Keratinocyte (primary cell): ENCODE measurements around the gene ADAD2. TPM values are rescaled to one million over a fixed set of nuclear protein-coding genes. Genes with fewer than 3 reads are reported as not detected.

ENCODE experiments used
- DNase-seq: peaks from one replicate; pipeline ENCODE4 v3.0.0-alpha.2; 2011; ENCODE audit warnings: low read depth, missing footprints, low spot score
- FAIRE-seq: peaks from 2 replicates; lab custom pipeline; 2011; peaks lifted over from hg19 to GRCh38; lab: Jason Lieb, UNC
- H2AFZ ChIP-seq: 2 replicates; pipeline ENCODE4 v1.6.0; 2012; ENCODE audit warnings: low read length, control low read depth, inconsistent platforms; ENCODE audit not compliant: control insufficient read depth
- H3K27ac ChIP-seq: 2 replicates; pipeline ENCODE4 v1.5.1; 2011; ENCODE audit warnings: low read length; ENCODE audit not compliant: control insufficient read depth, insufficient read depth
- H3K27me3 ChIP-seq: 3 replicates; pipeline ENCODE4 v1.6.0; 2011; ENCODE audit warnings: low read length; ENCODE audit not compliant: control insufficient read depth, insufficient read depth; ENCODE audit errors: extremely low read depth
- H3K36me3 ChIP-seq, 2 experiments: 2 replicates in 1 of 2; 3 replicates in 1 of 2; pipeline ENCODE4 v1.5.1; 2011; ENCODE audit warnings: low read length in 2 of 2, mild to moderate bottlenecking in 1 of 2; ENCODE audit not compliant: control insufficient read depth in 2 of 2, insufficient read depth in 2 of 2; ENCODE audit errors: extremely low read depth in 1 of 2
- H3K4me1 ChIP-seq: 3 replicates; pipeline ENCODE4 v1.5.1; 2011; ENCODE audit warnings: low read length; ENCODE audit not compliant: control insufficient read depth, insufficient read depth; ENCODE audit errors: extremely low read depth
- H3K4me2 ChIP-seq: 3 replicates; pipeline ENCODE4 v1.6.0; 2011; ENCODE audit warnings: low read depth, low read length; ENCODE audit not compliant: control insufficient read depth, insufficient read depth; ENCODE audit errors: extremely low read depth
- H3K4me3 ChIP-seq, 3 experiments: fragments of 200-600 bp in 1 of 3; sonication (generic) in 1 of 3; 2 replicates in 2 of 3; 3 replicates in 1 of 3; pipeline ENCODE4 v1.5.1; 2011 to 2016; ENCODE audit warnings: low read length in 3 of 3, mild to moderate bottlenecking in 3 of 3, control low read depth in 2 of 3, inconsistent platforms in 1 of 3, low read depth in 1 of 3, mixed read lengths in 1 of 3, mixed run types in 1 of 3, moderate library complexity in 1 of 3; ENCODE audit not compliant: control insufficient read depth in 2 of 3, insufficient read depth in 2 of 3; ENCODE audit errors: extremely low read depth in 1 of 3
- H3K79me2 ChIP-seq: 2 replicates; pipeline ENCODE4 v1.6.0; 2012; ENCODE audit warnings: low read length; ENCODE audit not compliant: control insufficient read depth, insufficient read depth
- H3K9ac ChIP-seq: 3 replicates; pipeline ENCODE4 v1.6.0; 2011; ENCODE audit warnings: low read length; ENCODE audit not compliant: control insufficient read depth, insufficient read depth; ENCODE audit errors: extremely low read depth
- H3K9me1 ChIP-seq: 3 replicates; pipeline ENCODE4 v1.6.0; 2011; ENCODE audit warnings: low read length; ENCODE audit not compliant: control insufficient read depth, insufficient read depth; ENCODE audit errors: extremely low read depth
- H3K9me3 ChIP-seq: 2 replicates; pipeline ENCODE4 v1.5.1; 2012; ENCODE audit warnings: low read depth, low read length; ENCODE audit not compliant: control insufficient read depth
- H4K20me1 ChIP-seq: 3 replicates; pipeline ENCODE4 v1.6.0; 2011; ENCODE audit warnings: low read length; ENCODE audit not compliant: control insufficient read depth, insufficient read depth; ENCODE audit errors: extremely low read depth
- CTCF ChIP-seq, 3 experiments: IDR thresholded peaks in 1 of 3; conservative IDR thresholded peaks in 1 of 3; optimal IDR thresholded peaks in 1 of 3; 2 replicates in 2 of 3; 3 replicates in 1 of 3; pipeline versions ENCODE3 to v1.5.1; 2011; ENCODE audit warnings: low read length in 3 of 3, mild to moderate bottlenecking in 3 of 3, moderate library complexity in 2 of 3, control low read depth in 1 of 3, inconsistent platforms in 1 of 3; ENCODE audit not compliant: insufficient read depth in 2 of 3; ENCODE audit errors: extremely low read depth in 1 of 3
- EZH2 ChIP-seq: IDR thresholded peaks from one replicate; pipeline ENCODE4 v1.6.1; 2012; ENCODE audit warnings: inconsistent platforms, mild to moderate bottlenecking, low read length, moderate library complexity
- dilution Hi-C: fragments of 300-500 bp; cut with MboI; formaldehyde crosslinking; loops from one replicate; pipeline ENCODE4 v1.7.0; 2020; ENCODE audit warnings: low sequenced_read_pairs; ENCODE audit not compliant: extremely low pct_ligation_motif_present
- polyA minus RNA-seq, 3 experiments: library from RNA; depleted of rRNA, polyadenylated mRNA; stranded (reverse); fragments of >200 nt; gene quantifications; 1 replicate in 1 of 3; 2 replicates in 1 of 3; 3 replicates in 1 of 3; pipeline ENCODE4 v1.2.3, GENCODE V29; 2011
- polyA plus RNA-seq, 5 experiments: library from polyadenylated mRNA; depleted of rRNA in 3 of 5; stranded (reverse) in 3 of 5; stranded (forward) in 1 of 5; unstranded in 1 of 5; fragments of >200 nt; gene quantifications; 1 replicate in 1 of 5; 2 replicates in 3 of 5; 3 replicates in 1 of 5; pipeline versions ENCODE4 v1.2.1 to v1.2.3, GENCODE V29; 2011 to 2012; ENCODE audit warnings: missing spikeins in 2 of 5, low read depth in 1 of 5, low replicate concordance in 1 of 5

ADAD2 gene
- polyA plus RNA-seq (not detected in 3 replicates), polyA minus RNA-seq (not detected in 3 replicates)
- not detected for polyA plus RNA-seq (2011; ENCODE audit: low read depth)
- not detected in 2 replicates for polyA plus RNA-seq (2011; cell fraction: cytosol; rRNA removed)
- not detected in 2 replicates for polyA plus RNA-seq (2011; cell fraction: nucleus; rRNA removed)
- polyA plus RNA-seq (2012; ENCODE audit: low replicate concordance) = not detected in 2 replicates
- not detected for polyA minus RNA-seq (2011; cell fraction: cytosol; rRNA and poly(A)+ RNA removed)
- polyA minus RNA-seq (2011; cell fraction: nucleus; rRNA and poly(A)+ RNA removed) = not detected in 2 replicates

GRCh38 chr16:84190731-84191388, at the start of gene ADAD2:
ADAD2 (plus strand) TSS chr16:84191157; CDS start chr16:84191231, 74 bp downstream.
- Histone ChIP-seq H4K20me1 (no peaks in the 10 kb centered on the region), H3K4me2 (no peak within 1 kb of the TSS), H3K36me3 (no peaks in the 10 kb centered on the region), H3K9me1 (no peaks in the 10 kb centered on the region), H3K27me3 (no peaks in the 10 kb centered on the region), H3K4me1 (peaks cover 2% of the 10 kb centered on the region), H3K9me3 (no peaks in the 10 kb centered on the region), H2AFZ (no peak within 1 kb of the TSS), H3K4me3 (no peak within 1 kb of the TSS), H3K79me2 (peaks cover 10% of the 10 kb centered on the region), H3K9ac (no peak within 1 kb of the TSS), H3K27ac (no peak within 1 kb of the TSS)
- no peak for TF ChIP-seq EZH2
- no peak for TF ChIP-seq CTCF (optimal IDR thresholded peaks at IDR 0.05 in 1 of 3, IDR thresholded peaks at IDR 0.05 in 1 of 3, conservative IDR thresholded peaks at IDR 0.05 in 1 of 3; ENCODE audit: extremely low read depth in 1 of 3, insufficient read depth in 2 of 3, low read length in 3 of 3)
- FAIRE-seq = no peak
- dilution Hi-C loops = no loop called here
- DNase-seq = no peak

GRCh38 chr16:84143081-84143480, 47.9 kb upstream of the ADAD2 start:
- Histone ChIP-seq H3K27ac (no peak overlapping the region), H2AFZ (no peak overlapping the region), H3K4me2 (no peak overlapping the region), H3K9ac (no peak overlapping the region), H3K9me3 (no peaks in the 10 kb centered on the region), H3K36me3 (no peaks in the 10 kb centered on the region), H3K9me1 (no peaks in the 10 kb centered on the region), H3K79me2 (no peaks in the 10 kb centered on the region), H3K27me3 (no peaks in the 10 kb centered on the region), H4K20me1 (no peaks in the 10 kb centered on the region), H3K4me1 (peaks cover 2% of the 10 kb centered on the region), H3K4me3 (no peak overlapping the region)
- dilution Hi-C loops = no loop called here
- DNase-seq = no peak
- TF ChIP-seq EZH2 (no peak), CTCF (optimal IDR thresholded peaks at IDR 0.05 in 1 of 3, IDR thresholded peaks at IDR 0.05 in 1 of 3, conservative IDR thresholded peaks at IDR 0.05 in 1 of 3; ENCODE audit: extremely low read depth in 1 of 3, insufficient read depth in 2 of 3, low read length in 3 of 3) (no peak)
- no peak for FAIRE-seq
